HG03571 (cell line): Measurements from ENCODE around the gene AGR2.

Source experiments
- ATAC-seq: cut with Tn5 transposase; IDR thresholded peaks from one replicate; pipeline ENCODE4 v1.9.1; 2021; ENCODE audit not compliant: unreplicated experiment

The AGR2 gene

GRCh38 chr7:16743236-16743635 lies 61.6 kb downstream of the AGR2 start:
- ATAC-seq: no peak

DNA sequence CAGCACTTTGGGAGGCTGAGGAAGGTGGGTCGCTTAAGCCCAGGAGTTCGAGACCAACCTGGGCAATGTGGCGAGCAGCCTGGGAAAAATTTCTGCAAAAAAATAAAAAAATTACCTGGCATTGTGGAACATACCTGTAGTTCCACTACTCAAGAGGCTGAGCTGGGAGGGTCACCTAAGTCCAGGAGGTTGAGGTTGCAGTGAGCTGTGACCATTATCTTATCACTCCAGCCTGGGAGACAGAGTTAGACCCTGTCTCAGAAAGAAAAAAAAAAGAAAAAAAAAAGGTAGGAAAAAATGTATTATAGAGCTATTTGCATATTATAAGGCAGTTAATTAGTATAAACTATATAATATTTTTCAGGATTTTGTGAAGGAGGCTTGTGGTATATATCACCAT lies 62.3 kb downstream of the AGR2 start:
- ATAC-seq: no peak
